Smooth muscle cell (in vitro differentiated cells): ENCODE data around the gene NPHP3. TPM values are rescaled to one million over a fixed set of nuclear protein-coding genes. Genes with fewer than 3 reads are reported as not detected.
A peak's percentile ranks its signal among the peaks of the same experiment; 100 is the strongest.

Source experiments
- DNase-seq: peaks from one replicate; lab custom pipeline; 2025; ENCODE audit not compliant: unreplicated experiment; lab: John Stamatoyannopoulos, UW
- H2AFZ ChIP-seq: fragments of 200-600 bp; sonication (generic); 2 replicates; pipeline ENCODE4 v1.6.0; 2016; ENCODE audit warnings: antibody characterized with exemption, low read depth, mild to moderate bottlenecking
- H3F3A ChIP-seq: fragments of 200-600 bp; sonication (generic); 2 replicates; pipeline ENCODE4 v1.6.0; 2017; ENCODE audit warnings: antibody characterized with exemption, low read depth
- H3K27ac ChIP-seq: fragments of 200-600 bp; sonication (generic); 2 replicates; pipeline ENCODE4 v1.5.1; 2016; ENCODE audit warnings: low read depth, mild to moderate bottlenecking
- H3K27me3 ChIP-seq: fragments of 200-600 bp; sonication (generic); 2 replicates; pipeline ENCODE4 v1.6.1; 2016; ENCODE audit warnings: low read depth, mild to moderate bottlenecking
- H3K36me3 ChIP-seq: fragments of 200-600 bp; sonication (generic); 2 replicates; pipeline ENCODE4 v1.5.1; 2016; ENCODE audit warnings: low read depth
- H3K4me1 ChIP-seq: fragments of 200-600 bp; sonication (generic); 2 replicates; pipeline ENCODE4 v1.5.1; 2016; ENCODE audit warnings: low read depth
- H3K4me2 ChIP-seq: fragments of 200-600 bp; sonication (generic); 2 replicates; pipeline ENCODE4 v1.6.0; 2016; ENCODE audit warnings: mild to moderate bottlenecking
- H3K4me3 ChIP-seq: fragments of 200-600 bp; sonication (generic); 2 replicates; pipeline ENCODE4 v1.5.1; 2016; ENCODE audit warnings: mild to moderate bottlenecking
- H3K79me2 ChIP-seq: fragments of 200-600 bp; sonication (generic); 2 replicates; pipeline ENCODE4 v1.6.0; 2016; ENCODE audit warnings: low read depth, mild to moderate bottlenecking
- H3K9ac ChIP-seq: fragments of 200-600 bp; sonication (generic); 2 replicates; pipeline ENCODE4 v1.6.0; 2016; ENCODE audit warnings: low read depth
- H3K9me3 ChIP-seq: fragments of 200-600 bp; sonication (generic); replicated peaks from 2 replicates; pipeline ENCODE4 v1.5.1; 2016; ENCODE audit warnings: low read depth
- H4K20me1 ChIP-seq: fragments of 200-600 bp; sonication (generic); 2 replicates; pipeline ENCODE4 v1.6.0; 2016; ENCODE audit warnings: low read depth
- CTCF ChIP-seq: fragments of 200-600 bp; sonication (generic); IDR thresholded peaks from 2 replicates; pipeline ENCODE4 v1.5.1; 2017; ENCODE audit warnings: borderline replicate concordance, mild to moderate bottlenecking, antibody characterized with exemption; ENCODE audit not compliant: insufficient read depth, poor library complexity, severe bottlenecking
- WGBS: methylation state at CpG from one replicate; pipeline ENCODE4 v1.1.7; 2016; ENCODE audit warnings: low lambda C conversion rate; 5-methylcytosine and 5-hydroxymethylcytosine counted together
- polyA plus RNA-seq: library from polyadenylated mRNA; unstranded; fragments of >200 nt; fragmentation: Nextera tagmentation; extraction: Ambion mirVana; gene quantifications from 2 replicates; pipeline ENCODE4 v1.2.1, GENCODE V29; 2016
- total RNA-seq: library from RNA; depleted of rRNA; stranded (reverse); fragments of >200 nt; gene quantifications from 2 replicates; pipeline ENCODE4 v1.2.3, GENCODE V29; 2014

NPHP3 gene
- total and polyA plus RNA-seq, 2 experiments from 2014 or later: 9.9 to 25.3 TPM

GRCh38 chr3:132657869-132658747 is 64.1 kb downstream of the NPHP3 start:
- Histone ChIP-seq H3K4me1 (peaks cover 23% of the 10 kb centered on the region), H3K9me3 (no peaks in the 10 kb centered on the region), H4K20me1 (peaks cover 21% of the 10 kb centered on the region), H3F3A (peaks cover 3% of the 10 kb centered on the region), H3K9ac (no peak overlapping the region), H3K27me3 (no peaks in the 10 kb centered on the region), H3K36me3 (no peaks in the 10 kb centered on the region), H3K4me3 (peak overlapping the region; percentile 93), H3K79me2 (peaks cover 40% of the 10 kb centered on the region), H3K27ac (no peak overlapping the region), H2AFZ (no peak overlapping the region), H3K4me2 (peak overlapping the region; percentile 95)
- 89% methylated on average over 8 of the region's 8 CpGs for WGBS
- no peak for DNase-seq
- TF ChIP-seq CTCF: no peak

GRCh38 chr3:132655471-132655870 is 66.7 kb downstream of the NPHP3 start:
- Histone ChIP-seq H3K36me3 (no peaks in the 10 kb centered on the region), H3K27ac (no peak overlapping the region), H3K27me3 (no peaks in the 10 kb centered on the region), H3K4me3 (no peak overlapping the region), H3K79me2 (peaks cover 15% of the 10 kb centered on the region), H3K4me2 (no peak overlapping the region), H3F3A (peaks cover 3% of the 10 kb centered on the region), H2AFZ (no peak overlapping the region), H3K9me3 (no peaks in the 10 kb centered on the region), H3K9ac (no peak overlapping the region), H3K4me1 (peaks cover 8% of the 10 kb centered on the region), H4K20me1 (peaks cover 7% of the 10 kb centered on the region)
- WGBS: 81% methylated on average over 2 of the region's 2 CpGs
- DNase-seq: no peak
- no peak for TF ChIP-seq CTCF

DNA sequence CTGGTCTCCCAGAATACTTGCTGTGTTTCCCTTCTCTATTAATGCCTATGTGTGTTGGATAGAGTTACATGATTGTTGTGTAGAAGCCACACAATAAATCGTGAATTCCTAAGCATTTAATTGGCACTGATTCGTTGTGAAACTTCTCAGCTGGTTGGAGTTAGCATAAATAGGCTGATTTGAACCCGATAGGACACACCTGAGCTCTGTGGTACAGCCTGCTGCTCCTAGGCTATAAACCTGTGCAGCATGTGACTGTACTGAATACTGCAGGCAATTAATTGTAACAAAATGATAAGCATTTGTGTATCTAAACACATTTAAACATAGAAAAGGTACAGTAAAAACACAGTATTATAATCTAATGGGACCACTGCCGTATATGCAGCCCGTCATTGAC is 67.5 kb downstream of the NPHP3 start:
- no peaks in the 10 kb centered on the region for H3K27me3 ChIP-seq

More for the DNA sequence above, 67.5 kb downstream of the NPHP3 start:
- H3K27ac ChIP-seq: no peak overlapping the region
- DNase-seq: no peak
- H3K4me2 ChIP-seq: no peak overlapping the region
- no peak overlapping the region for H3K9ac ChIP-seq
- no peaks in the 10 kb centered on the region for H3F3A ChIP-seq
- peaks cover 7% of the 10 kb centered on the region for H4K20me1 ChIP-seq
- H3K4me1 ChIP-seq: peaks cover 8% of the 10 kb centered on the region
- WGBS: 94% methylated on average over 5 of the region's 5 CpGs
- peaks cover 15% of the 10 kb centered on the region for H3K79me2 ChIP-seq
- H3K36me3 ChIP-seq: no peaks in the 10 kb centered on the region
- H2AFZ ChIP-seq: no peak overlapping the region
- H3K4me3 ChIP-seq: no peak overlapping the region
- TF ChIP-seq CTCF: no peak
- H3K9me3 ChIP-seq: no peaks in the 10 kb centered on the region
